Stimulated activated CD4-positive, alpha-beta T cell treated with anti-CD3 and anti-CD28 coated beads, Interleukin-15, amount 100 ng/mL, for 1 hour (primary cell): Measurements from ENCODE around the gene NKG7.

Experiments
- DNase-seq, 2 donors: peaks; one replicate each; pipeline ENCODE4 v3.0.0-alpha.2; 2020; ENCODE audit warnings: low read depth in 1 of 2, low spot score in 1 of 2

NKG7 gene

DNA sequence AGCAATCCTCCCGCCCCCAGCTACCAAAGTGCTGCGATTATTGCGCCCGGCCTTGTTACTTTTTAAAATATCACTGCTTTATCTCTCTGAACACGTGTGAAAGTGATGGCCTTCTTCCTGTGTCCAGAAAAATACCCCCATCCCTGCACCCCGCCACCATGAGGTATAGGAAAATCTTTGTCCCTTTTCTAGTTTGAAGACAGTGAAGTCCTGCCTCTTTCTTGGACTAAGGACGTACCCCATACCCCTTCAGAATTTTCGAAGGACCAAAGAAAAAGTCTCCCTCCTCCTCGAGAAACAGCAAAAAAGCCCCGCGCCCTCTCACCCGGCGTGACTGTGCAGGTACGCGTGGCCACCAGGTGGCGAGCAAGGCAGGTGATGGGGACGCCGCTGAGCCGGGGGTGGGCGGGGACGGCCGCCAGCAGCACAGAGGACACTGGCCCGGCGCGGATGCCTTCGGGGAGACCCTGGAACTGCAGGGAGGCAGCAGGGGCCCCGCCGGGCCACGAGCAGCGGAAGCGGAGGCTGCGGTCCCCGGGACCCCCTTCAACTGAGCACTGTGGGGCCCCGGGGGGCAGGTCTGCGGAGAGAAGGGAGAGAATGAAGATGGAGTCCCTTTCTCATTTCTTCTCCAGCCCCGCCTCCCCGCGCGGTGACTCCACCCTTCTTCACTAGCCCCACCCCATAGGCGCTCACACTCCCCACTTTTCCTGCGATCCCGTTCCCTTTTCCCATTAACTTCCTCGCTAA is 33.7 kb downstream of the NKG7 start:
- DNase-seq: peak; percentile 70 to 83

DNA sequence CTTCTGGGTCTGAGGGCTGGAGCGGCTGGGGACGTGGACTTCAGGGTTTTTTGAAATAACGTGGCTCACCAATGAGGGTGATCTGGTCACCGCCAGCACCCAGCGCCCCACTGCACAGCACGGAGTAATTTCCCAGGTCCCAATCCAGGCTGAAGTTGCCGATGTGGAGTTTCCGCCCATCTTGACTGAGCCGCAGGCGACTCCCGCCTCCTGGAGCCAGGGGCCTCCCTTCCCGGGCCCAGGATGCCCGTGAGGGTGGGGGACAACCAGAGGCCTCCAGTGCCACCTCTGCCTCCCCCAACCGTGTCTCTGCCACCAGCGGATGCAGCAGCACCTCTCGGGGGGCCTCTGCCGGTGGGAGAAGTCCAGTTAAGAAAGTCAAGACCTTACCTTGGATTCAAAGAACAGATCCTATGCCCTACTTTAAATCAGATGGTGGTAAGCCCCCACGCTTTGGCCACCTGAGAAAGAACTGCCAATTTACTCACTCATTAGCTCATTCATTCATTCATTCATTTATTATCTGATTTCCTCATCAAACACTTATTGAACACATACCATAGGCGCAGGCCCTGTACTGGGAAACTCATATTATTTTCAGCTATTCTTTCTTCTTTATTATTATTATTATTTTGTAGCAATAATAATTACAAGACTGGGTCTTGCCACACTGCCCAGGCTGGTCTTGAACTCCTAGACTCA is 34.4 kb downstream of the NKG7 start:
- DNase-seq: no peak

DNA sequence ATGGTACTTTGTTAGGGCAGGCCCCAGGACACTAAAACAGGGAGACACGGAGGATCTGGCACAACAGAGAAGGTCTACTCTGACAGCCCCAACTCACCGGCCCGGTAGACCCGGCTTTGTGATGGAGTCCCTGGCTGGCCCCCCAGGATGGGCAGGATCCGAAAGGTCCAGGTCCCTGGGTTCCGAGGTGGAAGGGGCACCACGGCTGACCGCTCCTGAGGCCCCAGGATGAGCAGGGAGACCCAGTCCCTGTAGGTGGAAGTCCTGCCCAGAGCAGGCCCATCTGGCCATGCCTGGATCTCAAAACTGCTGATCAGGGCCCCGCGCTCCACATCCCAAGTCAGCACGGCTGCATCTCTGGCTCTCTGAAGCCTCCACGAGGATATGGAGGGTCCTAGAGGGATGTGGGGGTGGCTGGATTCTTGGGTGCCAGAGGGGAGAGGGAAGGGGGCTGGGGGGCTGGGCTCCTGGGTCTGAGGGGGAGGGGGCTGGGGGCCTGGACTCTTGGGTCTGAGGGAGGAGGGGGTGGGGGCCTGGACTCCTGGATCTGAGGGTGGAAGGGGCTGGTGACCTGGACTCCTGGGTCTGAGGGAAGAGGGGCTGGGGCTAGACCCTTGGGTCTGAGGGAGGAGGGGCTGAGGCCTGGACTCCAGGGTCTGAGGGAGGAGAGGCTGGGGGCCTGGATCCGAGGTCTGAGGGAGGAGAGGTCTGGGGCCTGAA is 35.2 kb downstream of the NKG7 start:
- DNase-seq: no peak

DNA sequence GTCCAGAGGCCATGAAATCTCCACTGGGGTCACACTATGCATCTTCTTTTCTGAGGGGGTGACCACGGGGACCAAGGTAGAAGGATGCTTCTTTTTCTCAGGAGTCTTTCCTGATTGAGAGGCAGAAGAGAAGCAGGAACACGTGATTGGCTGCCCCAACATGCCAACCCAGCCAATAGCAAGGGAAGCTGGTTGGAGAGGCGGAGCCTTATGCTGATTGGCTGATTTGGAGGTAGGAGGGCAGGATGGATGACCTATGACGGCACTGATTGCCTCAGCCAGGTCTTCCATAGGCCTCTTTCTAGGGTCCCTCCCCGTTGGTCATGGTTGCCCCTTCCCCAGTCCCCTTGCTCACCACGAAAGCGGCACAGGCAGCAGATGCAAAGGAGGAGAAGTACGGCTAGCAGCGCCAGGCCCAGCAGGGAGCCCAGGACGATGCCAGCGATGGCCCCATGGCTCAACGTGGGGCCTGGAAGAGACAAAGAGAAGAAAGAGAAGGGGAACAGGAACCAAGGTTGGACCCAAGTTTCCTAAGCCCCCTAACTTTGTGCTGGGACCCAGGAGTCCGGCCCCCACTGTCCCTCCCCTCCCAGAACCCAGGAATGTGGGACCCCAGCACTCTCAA is 38.5 kb downstream of the NKG7 start:
- DNase-seq: no peak

- DNase-seq: no peak
These were observed 40.7 kb downstream of the NKG7 start for GRCh38 chr19:51331716-51332115.

DNA sequence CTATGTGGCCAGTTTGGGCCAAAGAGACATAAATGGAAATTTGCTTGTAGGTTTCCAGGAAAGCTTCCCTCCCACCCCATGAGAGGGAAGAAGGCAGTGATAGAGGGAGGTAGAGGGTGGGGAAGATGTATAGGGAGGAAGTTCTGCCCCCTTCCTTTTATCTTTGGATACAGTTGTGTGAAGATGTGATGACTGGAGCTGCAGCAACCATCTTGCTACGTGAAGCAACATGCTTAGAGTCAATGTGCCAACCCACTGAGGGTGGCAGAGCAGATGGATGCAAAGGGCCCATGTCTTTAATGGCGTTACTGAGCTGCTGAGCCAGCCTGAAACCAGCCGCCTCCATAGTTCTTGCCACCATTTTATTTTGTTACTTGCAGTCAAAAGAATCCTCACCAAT is 41.3 kb downstream of the NKG7 start:
- no peak for DNase-seq

GRCh38 chr19:51330366-51330765 is 42.1 kb downstream of the NKG7 start:
- DNase-seq: no peak

- no peak for DNase-seq
These were observed 43.0 kb downstream of the NKG7 start for GRCh38 chr19:51329411-51329810.

DNA sequence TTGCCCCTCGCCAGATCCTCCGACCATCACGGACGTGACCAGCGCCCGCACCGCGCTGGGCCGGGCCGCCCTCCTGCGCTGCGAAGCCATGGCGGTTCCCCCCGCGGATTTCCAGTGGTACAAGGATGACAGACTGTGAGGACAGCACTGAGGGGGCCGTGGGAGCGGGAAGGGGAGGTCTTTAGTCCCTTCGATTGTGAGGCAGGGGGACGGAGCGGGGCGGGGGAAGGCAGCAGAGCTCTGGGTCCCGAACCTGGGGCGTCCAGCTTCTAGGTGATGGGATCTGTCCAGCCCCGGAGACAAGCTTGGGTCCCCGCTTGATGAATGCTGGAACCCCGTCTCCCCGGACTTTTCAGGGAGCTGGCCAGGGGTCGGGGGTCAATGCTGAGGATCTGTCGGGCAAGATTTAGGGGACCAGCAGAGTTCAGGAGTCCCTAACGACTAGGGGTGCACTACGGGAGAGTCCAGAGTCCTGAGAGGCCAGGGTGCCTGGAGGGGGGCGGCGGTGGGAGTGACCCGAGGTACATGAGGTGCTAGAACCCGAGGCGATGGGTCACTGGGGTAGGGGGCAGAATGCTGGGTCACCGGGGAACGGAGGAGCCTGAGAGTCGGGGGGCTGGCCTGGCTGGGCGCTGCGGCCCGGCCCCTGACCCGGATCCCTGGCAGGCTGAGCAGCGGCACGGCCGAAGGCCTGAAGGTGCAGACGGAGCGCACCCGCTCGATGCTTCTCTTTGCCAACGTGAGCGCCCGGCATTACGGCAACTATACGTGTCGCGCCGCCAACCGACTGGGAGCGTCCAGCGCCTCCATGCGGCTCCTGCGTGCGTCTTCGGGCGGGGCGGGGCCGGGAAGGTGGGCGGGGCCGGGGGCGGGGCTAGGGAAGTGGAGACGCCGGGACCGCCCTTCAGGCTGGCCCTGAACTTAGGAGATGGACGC is 45.1 kb downstream of the NKG7 start:
- peak in 1 of 2 donors; percentile 41 for DNase-seq

- no peak for DNase-seq
These were observed 46.0 kb downstream of the NKG7 start for GRCh38 chr19:51326216-51327065.

DNA sequence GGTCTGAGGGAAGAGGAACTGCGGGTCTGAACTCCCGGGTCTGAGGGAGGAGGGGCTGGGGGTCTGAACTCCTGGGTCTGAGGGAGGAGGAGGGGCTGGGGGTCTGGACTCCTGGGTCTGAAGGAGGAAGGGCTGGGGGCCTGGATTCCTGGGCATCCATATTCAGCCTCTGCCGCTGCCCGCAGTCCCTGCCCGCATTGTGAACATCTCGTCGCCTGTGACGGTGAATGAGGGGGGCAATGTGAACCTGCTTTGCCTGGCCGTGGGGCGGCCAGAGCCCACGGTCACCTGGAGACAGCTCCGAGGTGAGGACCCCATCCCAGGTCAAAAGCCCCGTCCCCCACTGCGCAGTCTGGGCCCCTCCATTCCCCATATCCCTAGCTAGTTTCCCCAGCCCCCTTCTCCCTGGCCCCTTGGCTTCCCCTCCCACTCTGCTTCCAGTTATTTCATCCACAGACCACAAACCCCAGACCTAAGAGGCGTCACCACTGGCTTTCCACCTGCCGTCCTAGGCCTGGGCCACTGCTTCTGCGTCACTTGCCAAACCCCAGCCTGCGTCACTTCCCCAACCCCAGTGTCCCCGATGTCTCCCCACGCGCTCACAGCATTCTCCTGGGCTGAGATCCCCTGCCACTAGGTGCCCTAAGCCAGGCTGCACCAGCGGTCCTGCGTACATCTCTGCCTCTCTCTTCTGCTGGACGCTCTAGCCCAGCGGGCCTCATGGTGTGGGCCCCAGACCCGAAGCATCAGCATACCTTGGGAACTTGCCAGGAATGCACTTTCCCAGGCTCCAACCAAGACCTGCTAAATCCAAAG is 47.1 kb downstream of the NKG7 start:
- DNase-seq: no peak

DNA sequence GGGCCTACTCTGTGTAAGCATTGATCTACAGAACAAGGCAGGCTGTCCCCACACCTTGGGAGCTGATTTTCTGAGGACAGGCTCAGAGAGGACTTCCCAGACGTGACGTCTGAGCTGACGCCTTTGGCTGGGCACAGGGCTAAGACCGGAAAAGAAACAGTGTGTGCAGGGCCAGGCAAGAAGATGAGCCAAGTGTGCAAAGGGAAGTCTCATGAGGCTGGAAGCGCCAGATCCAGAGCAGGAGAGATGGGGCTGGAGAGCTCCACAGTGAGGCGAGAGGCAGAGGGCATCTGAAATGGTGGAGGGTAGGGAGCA is 48.3 kb downstream of the NKG7 start:
- no peak for DNase-seq

DNA sequence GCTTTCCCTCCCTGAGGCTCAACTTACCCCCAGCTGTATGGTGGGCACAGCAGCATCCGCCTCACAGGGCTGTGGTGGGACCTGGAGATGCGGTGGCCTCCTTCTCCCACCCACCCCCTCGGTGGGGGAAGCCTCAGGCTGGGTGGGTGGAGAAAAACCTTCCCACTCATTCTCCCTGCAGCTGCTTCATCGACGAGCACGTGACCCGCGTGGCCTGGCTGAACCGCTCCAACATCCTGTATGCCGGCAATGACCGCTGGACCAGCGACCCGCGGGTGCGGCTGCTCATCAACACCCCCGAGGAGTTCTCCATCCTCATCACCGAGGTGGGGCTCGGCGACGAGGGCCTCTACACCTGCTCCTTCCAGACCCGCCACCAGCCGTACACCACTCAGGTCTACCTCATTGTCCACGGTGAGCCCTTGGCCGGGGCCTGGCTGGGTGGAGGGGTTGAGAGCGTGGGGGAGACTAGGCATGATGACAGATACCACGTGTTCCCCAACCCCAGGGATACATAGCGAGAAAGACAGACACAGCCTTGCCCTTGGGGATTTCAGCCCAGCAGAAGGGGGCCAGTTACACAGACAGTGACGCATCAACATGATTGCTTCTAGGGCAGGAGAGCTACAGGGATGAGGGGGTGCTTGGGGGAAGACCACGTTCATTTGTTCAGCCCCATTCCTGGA is 48.8 kb downstream of the NKG7 start:
- DNase-seq: no peak

DNA sequence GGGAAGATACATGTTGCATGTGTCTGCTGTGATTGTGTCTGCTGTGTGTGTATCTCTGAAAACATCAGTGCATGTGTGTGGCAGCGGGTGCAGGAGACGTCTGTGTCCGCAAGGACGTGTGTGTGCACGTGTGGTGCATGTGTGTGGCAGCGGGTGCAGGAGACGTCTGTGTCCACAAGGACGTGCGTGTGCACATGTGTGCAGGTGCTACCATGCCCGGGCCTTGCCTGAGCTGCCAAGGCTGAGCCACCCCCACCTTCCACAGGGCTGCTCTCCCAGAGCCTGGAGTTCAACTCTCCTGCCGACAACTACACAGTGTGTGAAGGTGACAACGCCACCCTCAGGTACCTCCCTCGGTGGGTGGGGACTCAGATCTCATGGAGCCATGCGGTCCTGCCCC is 50.7 kb downstream of the NKG7 start:
- DNase-seq: no peak
